AG04450 (cell line): ENCODE measurements around the gene ZNF341. TPM values are rescaled to one million over a fixed set of nuclear protein-coding genes. Genes with fewer than 3 reads are reported as not detected.
A peak's percentile ranks its signal among the peaks of the same experiment; 100 is the strongest.

Source experiments
- CTCF ChIA-PET: fragments of 300-600, 350-600 bp; formaldehyde crosslinking; extraction: SDS; loops from one replicate; lab custom pipeline; 2022; ENCODE audit warnings: antibody characterized with exemption, inconsistent platforms; lab: Charles Lee
- POLR2A ChIA-PET: fragments of 350-600 bp; formaldehyde crosslinking; extraction: SDS; loops from one replicate; lab custom pipeline; 2021; ENCODE audit warnings: antibody characterized with exemption, inconsistent platforms; lab: Yijun Ruan, JAX
- DNase-seq: peaks from one replicate; pipeline ENCODE4 v3.0.0-alpha.2; 2011; ENCODE audit warnings: low read depth, low spot score
- H3K27ac ChIP-seq: one replicate; pipeline ENCODE4 v1.5.1; 2012; ENCODE audit warnings: low read depth, low read length, control low read depth
- H3K27me3 ChIP-seq: one replicate; pipeline ENCODE4 v1.6.0; 2012; ENCODE audit warnings: low read length; ENCODE audit not compliant: control insufficient read depth, insufficient read depth
- H3K4me3 ChIP-seq: 2 replicates; pipeline ENCODE4 v1.5.1; 2011; ENCODE audit warnings: mild to moderate bottlenecking, low read depth, low read length, control low read depth
- H3K9me3 ChIP-seq: 2 replicates; pipeline ENCODE4 v1.5.1; 2012; ENCODE audit warnings: low read length; ENCODE audit not compliant: control insufficient read depth, insufficient read depth
- polyA minus RNA-seq: library from RNA; depleted of rRNA, polyadenylated mRNA; stranded (reverse); fragments of >200 nt; gene quantifications from 2 replicates; pipeline ENCODE4 v1.2.3, GENCODE V29; 2011; rRNA and poly(A)+ RNA removed
- polyA plus RNA-seq: library from polyadenylated mRNA; depleted of rRNA; stranded (reverse); fragments of >200 nt; gene quantifications from 2 replicates; pipeline ENCODE4 v1.2.3, GENCODE V29; 2011; rRNA removed
- TF ChIP-seq, protein P1 (sequence below): IDR thresholded peaks from 2 replicates; pipeline ENCODE4 v1.5.1; 2011; ENCODE audit warnings: low read depth, low read length, control low read depth, inconsistent platforms

Gene ZNF341
- polyA plus RNA-seq (1.5 and 1.6 TPM in 2 replicates), polyA minus RNA-seq (3.6 and 4.5 TPM in 2 replicates)

DNA sequence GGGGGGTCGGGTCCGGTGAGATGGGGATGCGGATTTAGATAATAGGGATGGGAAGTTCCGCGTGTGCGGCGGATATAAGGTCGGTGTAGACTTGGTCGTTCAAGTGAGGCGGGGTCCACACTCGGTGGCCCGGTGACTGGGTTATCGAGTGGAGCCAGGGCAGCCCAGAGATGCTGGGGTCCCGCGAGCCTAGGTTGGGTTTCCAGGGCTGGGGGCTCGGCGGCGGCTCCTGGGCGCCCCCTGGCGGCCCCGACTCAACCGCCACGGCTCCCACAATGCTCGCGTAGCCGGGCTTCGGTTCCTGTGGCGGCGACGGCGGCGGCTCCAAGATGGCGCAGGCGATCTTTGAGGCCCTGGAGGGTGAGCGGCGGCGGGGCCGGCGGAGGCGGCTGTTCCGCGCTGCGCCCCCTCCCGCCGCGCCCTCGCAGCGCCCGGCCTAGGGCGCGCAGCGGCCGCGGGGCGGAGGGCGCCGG is at the start of gene ZNF341:
Gene ZNF341 (plus strand): TSS at position 304 of the 473 bp plus-strand sequence. CDS start 26 bp downstream, at position 330.
- POLR2A ChIA-PET = interaction anchor here (0.6 to 0.9 kb wide), 3 partner anchors 12 to 79 kb away, joined by 3 to 4 read pairs (median 3); partner anchors contain the start of genes CHMP4B and PXMP4
- peaks cover 8% of the 10 kb centered on the region for H3K9me3 ChIP-seq
- DNase-seq = peak; percentile 37
- TF ChIP-seq, protein P1, sequence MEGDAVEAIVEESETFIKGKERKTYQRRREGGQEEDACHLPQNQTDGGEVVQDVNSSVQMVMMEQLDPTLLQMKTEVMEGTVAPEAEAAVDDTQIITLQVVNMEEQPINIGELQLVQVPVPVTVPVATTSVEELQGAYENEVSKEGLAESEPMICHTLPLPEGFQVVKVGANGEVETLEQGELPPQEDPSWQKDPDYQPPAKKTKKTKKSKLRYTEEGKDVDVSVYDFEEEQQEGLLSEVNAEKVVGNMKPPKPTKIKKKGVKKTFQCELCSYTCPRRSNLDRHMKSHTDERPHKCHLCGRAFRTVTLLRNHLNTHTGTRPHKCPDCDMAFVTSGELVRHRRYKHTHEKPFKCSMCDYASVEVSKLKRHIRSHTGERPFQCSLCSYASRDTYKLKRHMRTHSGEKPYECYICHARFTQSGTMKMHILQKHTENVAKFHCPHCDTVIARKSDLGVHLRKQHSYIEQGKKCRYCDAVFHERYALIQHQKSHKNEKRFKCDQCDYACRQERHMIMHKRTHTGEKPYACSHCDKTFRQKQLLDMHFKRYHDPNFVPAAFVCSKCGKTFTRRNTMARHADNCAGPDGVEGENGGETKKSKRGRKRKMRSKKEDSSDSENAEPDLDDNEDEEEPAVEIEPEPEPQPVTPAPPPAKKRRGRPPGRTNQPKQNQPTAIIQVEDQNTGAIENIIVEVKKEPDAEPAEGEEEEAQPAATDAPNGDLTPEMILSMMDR = peak; percentile 73
- peak within 1 kb of the TSS; percentile 68 for H3K4me3 ChIP-seq
- H3K27me3 ChIP-seq = no peaks in the 10 kb centered on the region
- H3K27ac ChIP-seq = peak within 1 kb of the TSS; percentile 61
- CTCF ChIA-PET = interaction anchor here (0.6 to 1.4 kb wide), 2 partner anchors 12 to 316 kb away, joined by 3 to 5 read pairs; partner anchors contain the start of gene PXMP4

DNA sequence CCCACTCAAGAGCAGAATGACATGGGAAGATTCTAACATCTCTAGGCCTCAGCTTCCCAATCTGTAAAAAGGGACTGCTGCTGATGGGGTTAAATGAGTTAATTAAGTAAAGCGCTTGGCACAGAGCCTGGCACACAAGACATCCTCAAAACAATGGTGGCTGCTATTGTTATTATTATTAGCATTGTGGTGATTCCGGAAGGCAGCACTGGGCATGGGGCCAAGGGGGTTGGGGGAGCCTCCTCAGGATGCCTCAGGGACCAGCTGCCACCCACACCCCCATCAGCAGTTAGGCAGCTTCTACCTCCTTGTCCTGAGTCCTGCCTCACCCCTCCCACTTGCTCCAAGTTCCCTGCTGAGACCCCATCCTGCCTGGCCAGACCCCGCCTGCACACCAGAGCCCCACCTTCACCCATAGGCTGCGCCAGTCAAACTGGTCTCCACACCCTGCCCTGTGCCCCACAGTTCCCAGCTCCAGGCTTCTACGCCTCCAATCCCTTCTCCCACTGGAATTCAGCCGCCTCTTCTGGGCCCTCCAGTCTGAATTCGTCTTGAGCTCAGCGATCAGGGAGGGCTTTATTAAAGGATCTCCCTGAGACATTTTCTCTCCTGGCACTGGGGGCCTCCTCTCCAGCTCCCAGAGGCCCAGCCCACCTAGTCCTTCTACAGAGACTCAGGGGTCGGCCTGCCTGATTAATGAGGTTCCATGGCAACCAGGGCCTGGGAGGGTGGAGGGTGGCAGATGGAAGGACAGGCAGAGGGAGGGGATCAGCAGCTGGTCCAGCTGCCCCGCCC is 47.1 kb upstream of the ZNF341 start:
- CTCF ChIA-PET = interaction anchor here (1.2 kb wide), 1 partner anchor 17 kb away, joined by 4 read pairs; no protein-coding TSS in a partner anchor
- H3K9me3 ChIP-seq = no peaks in the 10 kb centered on the region
- peak overlapping the region; percentile 51 for H3K4me3 ChIP-seq
- TF ChIP-seq, protein P1 = no peak
- DNase-seq = no peak
- H3K27ac ChIP-seq = no peak overlapping the region
- no peaks in the 10 kb centered on the region for H3K27me3 ChIP-seq
- POLR2A ChIA-PET = interaction anchor here (1.1 kb wide), 1 partner anchor 18 kb away, joined by 4 read pairs; the partner anchor contains the start of gene ACTL10

DNA sequence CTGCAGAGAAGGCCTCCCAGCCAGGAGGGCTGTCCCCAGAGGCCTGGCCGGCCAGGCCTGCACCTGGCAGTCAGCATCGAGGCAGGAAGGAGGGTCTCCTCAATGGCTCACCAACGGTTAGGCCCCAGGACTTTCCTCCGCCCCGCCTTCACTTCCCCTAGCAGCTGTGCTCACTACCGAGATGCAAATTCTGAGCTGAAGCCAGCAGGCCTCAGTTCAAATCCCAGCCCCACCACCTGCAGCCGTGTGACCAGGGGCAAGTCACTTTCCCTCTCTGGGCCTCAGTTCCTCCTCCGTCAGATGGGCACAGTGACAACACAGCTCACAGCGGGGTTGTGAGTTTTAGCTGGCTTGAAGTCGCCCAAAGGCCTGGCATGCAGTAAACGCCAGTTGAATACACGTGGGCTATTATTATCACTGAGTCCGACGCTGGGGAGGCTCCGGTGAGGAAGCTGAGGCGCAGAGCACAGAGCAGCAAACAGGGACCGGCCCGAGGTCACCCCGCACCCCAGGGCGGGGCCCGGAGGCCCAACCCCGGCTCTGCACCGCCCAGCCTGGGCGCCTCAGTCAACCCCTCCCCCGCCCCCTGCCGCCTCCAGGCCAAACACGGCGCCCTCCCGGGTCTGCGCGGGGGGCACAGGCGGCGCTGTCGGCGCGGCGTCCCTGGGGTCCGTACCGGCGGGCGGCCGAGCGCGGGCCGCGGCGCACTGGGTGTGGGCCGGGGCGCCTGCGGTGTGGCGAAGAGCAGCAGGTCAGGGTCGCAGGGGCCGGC is 46.3 kb upstream of the ZNF341 start:
- CTCF ChIA-PET = interaction anchor here (1.2 kb wide), 1 partner anchor 18 kb away, joined by 4 read pairs; no protein-coding TSS in a partner anchor
- POLR2A ChIA-PET = interaction anchor here (0.9 to 1.1 kb wide), 2 partner anchors 11 to 19 kb away, joined by 3 to 4 read pairs; partner anchors contain the start of genes ACTL10 and NECAB3
- TF ChIP-seq, protein P1 = no peak

GRCh38 chr20:33686100-33686983 is 45.5 kb upstream of the ZNF341 start, which contains the start of gene E2F1:
Gene E2F1, minus strand, starts transcription at chr20:33686385. Its CDS starts 121 bp downstream, at chr20:33686264.
- H3K4me3 ChIP-seq = peak within 1 kb of the TSS; percentile 58
- H3K9me3 ChIP-seq = no peaks in the 10 kb centered on the region
- ChIA-PET CTCF (interaction anchor here (1.0 to 1.2 kb wide), 2 partner anchors 18 to 34 kb away, joined by 3 to 4 read pairs; partner anchors contain the start of gene PXMP4), POLR2A (interaction anchor here (0.9 to 1.1 kb wide), 2 partner anchors 12 to 20 kb away, joined by 3 to 4 read pairs; partner anchors contain the start of genes ACTL10 and NECAB3)
- peak; percentile 55 for DNase-seq
- TF ChIP-seq, protein P1 = peak; percentile 31
- H3K27me3 ChIP-seq = no peaks in the 10 kb centered on the region
- no peak within 1 kb of the TSS for H3K27ac ChIP-seq

More for the DNA sequence above, 46.3 kb upstream of the ZNF341 start:
- no peaks in the 10 kb centered on the region for H3K9me3 ChIP-seq
- no peak for DNase-seq
- H3K27ac ChIP-seq = no peak overlapping the region
- no peaks in the 10 kb centered on the region for H3K27me3 ChIP-seq
- H3K4me3 ChIP-seq = peak overlapping the region; percentile 51
